Activated CD8-positive, alpha-beta memory T cell treated with anti-CD3 and anti-CD28 coated beads for 48 hours (primary cell): ENCODE data around the gene AGPAT2.
"Not testable (repeated sequence)": the region's sequence is repeated elsewhere in the genome, so short reads cannot be mapped to it uniquely, and the experiment has no call there.

Experiments
- DNase-seq, 3 experiments: peaks; one replicate each; pipeline ENCODE4 v3.0.0-alpha.2; 2020; ENCODE audit warnings: low read depth in 2 of 3, low spot score in 2 of 3

The AGPAT2 gene

DNA sequence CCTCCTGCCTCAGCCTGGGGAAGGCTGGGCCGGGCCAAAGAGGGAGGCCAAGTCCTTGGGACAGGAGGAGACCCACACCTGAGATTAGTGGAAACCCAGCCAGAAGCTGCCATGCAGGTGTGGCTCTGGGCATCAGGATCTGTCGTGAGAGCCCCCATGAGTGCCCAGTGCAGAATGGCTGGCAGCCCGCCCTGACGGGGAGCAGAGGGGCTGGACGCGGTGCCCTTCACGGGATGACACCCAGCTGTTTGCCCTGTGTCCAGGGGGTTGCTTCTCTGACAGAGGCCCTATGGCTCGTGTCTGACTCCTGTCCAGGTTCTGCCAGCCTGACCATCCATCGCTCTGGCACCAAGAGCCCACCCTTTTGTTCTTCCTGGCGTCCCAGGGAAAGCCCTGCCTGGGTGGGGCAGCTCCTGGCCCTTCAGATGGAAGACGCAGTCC lies 33.7 kb upstream of the AGPAT2 start:
- DNase-seq = no peak

DNA sequence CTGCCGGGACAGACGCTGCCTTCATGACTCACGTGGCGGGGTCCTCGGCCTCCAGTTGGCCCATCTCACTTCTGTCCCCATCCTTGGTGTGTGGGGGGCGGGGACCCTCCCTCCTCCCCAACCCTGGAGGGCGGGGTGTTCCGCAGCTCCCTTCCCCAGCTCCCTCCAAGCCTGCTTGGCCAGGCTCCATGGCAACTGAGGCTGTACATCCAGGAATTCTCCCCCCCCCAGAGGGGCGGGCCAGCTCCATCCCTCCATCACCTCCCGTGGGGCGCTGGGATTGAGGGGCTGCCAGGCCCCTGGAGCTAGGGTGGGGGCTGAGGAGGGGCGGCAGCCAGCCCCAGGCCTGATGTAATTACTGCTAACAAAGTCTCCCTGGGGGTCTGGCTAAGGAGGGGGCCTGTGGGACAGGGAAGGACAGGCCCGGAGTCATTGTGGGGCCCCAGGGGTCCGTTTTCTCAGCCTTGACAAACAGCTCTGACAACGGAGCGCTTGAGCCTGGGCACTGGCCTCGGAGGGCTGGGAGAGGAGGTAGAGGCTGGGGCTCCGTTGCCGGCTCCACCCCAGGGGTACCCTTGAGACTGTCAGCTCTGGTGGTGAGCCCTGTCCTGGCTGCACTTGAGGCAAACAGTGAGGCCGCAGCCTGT lies 33.1 kb upstream of the AGPAT2 start:
- no peak for DNase-seq

DNA sequence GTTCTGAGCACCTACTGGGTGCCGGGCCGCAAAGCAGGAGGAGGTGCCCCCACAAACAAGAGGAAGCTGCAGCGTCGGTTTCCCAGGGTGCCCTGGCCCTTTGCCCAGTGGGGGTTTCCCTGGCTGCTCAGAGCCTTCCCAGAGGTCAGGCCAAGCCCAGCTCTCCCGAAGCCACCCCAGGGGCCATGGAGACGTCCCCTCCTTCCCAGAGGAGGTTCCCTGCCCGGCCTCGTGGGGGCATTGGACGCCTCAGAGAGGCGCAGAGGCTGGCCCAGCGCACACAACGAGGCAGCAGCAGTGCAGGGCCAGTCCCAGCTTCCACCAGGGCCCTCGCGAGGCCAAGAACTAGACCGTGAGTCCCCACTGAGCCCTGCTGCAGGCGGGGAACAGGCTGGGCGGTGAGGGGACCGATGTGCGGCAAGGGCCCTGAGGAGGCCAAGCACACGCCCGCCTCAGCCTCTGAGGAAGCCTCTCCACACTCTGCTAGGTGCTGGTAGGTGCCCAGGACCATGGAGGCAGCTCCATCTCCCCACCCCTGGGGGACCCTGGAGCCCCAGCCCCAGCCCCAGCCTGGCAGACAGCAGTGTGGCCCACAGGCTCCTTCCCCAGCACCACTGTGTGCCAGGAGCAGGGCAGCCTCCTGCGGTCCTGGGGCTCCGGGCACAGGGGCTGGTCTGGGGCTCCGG lies 32.1 kb upstream of the AGPAT2 start:
- no peak for DNase-seq

DNA sequence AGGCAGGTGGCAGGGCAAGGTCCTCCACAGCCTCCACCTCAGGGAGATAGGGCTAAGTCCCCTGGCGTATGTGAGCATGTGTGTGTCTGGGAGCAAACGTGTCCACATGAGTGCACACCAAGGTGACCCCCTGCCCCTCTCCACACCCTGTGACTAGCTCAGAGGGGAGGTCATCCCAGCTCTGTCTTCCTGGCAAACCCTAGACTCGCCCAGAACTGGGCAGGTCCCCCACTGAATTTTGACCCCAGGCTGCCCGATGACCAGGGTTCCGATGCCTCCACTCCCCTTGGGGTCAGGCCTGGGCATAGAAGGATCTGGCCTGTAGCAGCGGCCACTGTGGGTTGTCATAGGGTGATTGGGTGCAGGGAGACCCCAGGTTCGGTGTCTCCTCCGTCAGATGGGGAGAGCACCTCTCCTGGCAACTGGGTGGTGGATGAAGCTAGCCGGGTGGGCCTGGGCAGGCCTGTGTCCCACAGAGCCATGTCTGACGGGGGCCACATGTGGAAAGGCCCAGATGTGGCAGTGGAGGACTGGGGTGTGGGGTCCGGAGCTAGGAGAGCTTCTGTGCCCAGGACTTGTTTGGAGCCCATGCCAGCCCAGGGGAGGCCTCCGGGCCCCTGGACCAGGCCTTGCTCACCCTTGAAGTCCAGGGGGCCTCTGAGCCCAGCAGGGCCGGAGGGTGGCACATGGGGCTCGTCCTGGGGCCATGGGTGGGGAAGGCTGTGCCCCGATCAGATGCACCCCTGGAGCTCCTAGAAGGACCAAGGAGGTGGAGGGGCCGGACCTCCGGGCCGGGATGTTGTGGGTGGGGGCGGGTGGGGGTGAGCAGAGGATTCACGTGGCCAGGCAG lies 31.3 kb upstream of the AGPAT2 start:
- DNase-seq = no peak

DNA sequence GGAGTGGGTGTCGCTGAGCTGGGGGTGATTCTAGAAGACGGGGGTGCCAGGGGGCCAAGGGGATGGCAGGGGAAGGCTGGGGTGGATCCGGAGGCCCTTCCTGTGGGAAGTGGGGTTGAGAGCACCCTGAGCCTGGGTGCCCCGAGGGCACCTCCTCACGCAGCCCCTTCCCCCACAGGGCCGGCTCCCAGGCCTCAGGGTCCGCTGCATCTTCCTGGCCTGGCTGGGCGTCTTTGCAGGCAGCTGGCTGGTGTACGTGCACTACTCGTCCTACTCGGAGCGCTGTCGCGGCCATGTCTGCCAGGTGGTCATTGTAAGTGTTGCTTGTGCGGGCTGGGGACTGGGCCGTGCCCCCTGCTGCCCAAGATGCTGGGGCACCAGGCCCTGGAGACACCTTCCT lies 30.1 kb upstream of the AGPAT2 start:
- DNase-seq = no peak

DNA sequence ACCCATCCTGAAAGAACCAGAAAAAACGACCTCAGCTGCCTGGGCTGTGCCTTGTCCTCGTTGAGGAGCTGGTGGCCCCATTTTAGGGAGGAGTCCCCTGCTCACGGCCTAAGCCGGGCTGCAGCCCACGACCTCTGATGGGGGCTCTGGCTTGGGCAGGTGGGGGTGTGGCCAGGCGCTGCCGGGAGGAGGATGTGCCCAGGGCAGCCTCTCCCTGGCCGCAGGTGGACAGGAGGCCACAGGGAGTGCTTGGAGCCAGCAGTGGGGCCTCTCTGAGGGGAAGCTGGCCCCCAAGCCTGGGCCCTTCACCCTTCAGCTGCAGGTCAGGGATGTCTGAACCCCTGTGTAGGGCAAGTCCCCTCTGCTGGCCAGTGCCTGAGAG lies 27.6 kb upstream of the AGPAT2 start:
- DNase-seq = no peak

DNA sequence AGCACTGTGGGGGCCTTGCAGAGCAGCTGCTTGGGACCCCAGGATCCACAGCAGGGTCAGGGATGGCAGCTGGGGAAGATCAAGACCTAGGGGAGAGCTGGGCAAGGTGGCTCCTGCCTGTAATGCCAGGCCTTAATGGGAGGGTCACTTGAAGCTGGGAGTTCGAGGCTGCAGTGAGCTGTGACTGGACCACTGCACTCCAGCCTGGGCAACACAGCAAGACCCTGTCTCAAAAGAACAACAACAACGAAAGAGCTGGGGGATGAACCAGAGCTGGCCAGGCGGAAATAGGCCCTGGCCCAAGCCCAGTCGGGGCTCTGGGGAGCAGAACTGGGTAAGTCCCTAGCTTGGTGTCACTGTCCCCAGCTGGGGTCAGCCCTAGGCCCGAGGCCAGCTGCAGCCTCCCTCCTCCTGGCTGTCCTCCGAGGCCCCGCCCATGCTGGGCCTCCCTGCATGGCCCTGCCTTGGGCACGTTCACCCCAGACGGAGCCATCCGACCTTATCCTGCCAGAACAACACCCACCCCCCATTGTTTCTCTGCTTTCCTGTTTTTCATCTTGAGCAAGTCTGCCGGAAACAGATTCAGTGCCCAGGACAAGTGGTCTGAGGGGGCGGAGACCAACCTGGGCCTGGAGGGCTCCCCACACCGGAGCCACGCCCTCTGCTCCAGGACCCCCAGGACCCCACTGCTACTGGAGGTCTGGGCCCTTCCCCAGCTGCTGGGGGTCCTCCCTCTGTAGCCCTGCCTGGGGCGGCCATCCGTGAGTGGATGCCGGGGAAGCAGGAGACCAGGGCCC lies 27.0 kb upstream of the AGPAT2 start:
- DNase-seq = no peak

DNA sequence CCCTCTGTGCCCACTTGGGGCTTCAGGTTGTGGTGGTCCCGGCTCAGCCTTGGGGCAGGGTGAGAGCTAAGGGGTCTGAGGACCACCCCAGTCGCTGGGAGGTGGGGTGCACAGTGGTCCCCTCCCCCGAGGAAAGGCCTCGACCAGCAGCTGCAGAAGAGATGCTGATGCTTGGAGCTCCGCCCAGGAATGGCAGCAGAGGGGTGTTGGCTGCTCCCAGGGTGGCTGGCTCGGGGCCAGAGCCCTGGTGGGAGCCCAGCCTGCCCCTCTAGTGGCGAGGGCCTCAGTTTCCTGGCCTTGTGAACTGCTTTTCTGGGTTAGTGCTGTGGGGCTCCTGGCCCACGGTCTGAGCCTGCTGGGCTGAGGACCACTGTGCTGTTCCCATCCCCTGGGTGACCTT lies 26.3 kb upstream of the AGPAT2 start:
- DNase-seq = no peak

DNA sequence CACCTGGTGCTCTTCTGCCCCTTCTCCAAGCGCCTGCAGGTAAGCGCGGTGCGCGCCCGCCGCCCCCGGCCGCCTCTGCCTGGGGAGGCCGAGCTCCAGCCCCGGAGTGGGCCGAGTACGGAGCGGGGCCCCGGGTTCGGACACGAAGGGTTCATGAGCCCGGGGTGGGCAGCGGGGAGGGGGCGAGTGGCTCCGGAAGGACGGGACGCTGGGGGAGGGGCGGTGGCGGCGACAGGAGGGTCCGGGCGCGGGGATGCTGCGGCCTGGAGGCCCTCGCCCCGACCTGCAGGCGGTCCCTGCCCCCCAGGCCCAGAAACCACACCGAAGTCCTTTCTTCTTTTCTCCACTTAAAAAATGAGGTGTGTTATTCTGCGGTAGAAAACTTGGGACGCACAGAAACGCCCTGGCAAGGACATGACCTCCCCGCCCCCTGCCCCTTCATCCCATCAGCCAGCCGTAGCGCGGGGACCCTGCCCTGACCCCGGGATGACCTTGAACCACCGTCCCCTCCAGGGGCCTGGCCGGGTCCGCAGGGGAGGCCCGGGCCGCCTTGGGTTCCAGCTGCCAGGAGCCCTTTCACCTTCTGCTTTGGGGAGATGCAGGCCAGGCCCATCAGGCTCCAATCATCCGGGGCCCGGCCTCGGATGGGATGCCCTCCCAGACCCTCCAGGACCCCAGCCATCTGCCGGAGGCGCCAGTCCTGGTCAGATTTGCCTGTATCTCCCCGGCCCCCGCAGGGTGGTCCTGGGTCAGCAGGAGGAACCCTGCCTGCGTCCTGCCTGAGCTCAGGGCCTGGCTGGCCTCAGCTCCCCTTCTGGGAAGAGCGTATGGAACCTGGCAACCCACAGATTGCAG lies 25.7 kb upstream of the AGPAT2 start:
- DNase-seq = no peak

DNA sequence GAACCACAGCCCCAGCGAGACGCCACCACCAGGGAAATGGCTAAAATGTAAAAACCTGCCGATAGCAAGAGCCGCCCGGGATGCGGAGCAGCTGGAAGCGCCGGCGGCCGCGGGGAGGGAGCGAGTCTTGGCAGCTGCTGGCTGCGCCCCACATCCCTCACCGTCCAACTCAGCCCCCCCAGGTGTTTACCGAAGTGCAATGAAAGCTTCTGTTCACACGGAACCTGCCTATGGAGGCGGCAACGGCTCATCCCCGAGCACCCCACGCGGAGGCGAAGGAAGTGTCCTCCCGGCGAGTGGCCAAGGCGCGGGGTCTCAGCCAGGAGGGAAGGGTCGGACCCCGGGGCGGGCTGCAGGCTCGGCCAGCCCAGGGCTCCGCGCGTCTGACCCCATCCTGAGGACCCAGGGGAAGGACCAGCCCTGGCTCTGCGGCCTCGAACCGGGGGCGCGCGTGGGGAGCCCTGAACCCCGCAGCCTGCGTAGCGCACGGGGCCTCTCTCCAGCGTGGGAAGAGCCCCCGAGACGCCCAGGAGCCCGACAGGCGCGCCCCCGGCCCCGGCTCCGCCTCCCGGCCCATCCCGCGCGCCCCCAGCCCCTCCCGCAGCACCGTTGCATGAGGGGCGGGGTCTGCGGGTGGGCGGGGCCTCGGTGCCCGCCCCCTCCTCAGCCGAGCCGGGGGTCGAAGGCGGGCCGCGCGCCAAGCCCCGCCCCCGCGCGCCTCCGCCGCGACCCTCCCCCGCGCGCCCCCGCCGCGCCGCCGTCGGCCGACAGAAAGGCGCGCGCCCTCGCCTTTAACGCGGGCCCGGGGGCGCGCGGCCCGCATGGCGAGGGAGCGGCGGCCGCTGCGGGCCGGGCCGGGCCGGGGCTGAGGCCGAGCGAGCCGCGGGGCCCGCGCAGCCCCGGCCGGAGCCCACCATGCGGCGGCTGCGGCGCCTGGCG lies 24.8 kb upstream of the AGPAT2 start, which contains the start of gene DIPK1B:
DIPK1B (plus strand) TSS at position 822 of the 939 bp plus-strand sequence; CDS start at position 916, 94 bp downstream.
- no peak for DNase-seq

DNA sequence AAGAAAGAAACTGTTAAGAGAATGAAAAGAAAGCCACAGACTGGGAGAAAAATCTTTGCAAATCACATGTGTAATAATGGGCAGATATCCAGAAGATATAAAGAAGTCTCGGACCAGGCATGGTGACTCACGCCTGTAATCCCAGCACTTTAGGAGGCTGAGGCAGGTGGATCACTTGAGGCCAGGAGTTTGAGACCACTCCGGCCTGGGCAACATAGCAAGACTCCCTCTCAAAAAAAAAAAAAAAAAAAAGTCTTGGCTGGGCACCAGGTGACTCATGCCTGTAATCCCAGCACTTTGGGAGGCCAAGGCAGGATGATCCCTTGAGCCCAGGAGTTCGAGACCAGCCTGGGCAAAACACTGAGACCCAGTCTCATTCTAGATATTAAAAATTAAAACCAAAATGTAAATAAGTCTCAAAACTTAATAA lies 24.0 kb upstream of the AGPAT2 start:
- not testable (repeated sequence) for DNase-seq

DNA sequence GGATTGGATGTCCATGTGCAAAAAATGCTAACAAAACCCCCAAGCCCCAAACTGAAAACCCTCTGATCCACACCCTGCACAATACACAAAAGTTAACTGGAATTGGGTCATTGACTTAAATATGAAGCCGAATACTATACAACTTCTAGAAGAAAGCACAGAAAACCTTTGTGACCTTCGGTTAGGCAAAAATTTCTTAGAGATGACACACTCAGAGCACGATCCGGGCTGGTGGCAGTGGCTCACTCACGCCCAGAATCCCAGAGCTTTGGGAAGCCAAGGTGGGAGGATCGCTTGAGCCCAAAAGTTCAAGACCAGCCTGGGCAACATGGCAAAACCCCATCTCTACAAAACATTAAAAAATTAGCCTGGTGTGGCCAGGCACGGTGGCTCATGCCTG lies 23.3 kb upstream of the AGPAT2 start:
- DNase-seq = no peak

DNA sequence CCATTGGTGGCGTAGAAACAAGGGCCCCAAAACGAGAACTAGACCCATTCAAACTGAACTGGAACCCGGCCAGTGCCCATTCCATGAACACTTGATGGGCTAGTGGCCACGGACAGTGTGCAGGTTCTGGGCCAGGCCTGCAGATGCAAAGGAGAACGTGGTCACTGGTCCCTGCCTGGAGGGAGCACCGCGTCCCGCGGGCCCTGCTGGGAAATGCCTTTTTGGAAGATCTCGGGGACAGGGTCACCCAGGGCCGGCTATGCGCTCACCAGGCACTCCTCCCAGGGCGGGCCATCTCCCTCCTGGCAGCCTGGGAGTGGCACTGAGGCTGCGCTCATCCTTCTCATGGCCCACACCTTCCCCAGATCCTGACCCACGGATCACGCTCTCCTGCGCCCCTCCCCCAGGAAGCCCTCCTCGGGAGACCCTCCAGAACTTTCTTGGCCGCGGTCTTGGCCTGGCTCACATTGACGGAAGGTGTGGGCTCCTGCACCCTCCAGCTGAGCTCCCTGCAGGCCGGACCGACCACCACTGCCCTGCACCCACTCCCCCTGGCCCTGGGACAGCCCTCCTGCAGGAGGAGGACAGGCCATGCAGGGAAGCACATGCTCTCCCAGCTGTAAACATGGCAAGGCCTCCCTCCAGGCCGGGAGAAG lies 22.3 kb upstream of the AGPAT2 start:
- no peak for DNase-seq

DNA sequence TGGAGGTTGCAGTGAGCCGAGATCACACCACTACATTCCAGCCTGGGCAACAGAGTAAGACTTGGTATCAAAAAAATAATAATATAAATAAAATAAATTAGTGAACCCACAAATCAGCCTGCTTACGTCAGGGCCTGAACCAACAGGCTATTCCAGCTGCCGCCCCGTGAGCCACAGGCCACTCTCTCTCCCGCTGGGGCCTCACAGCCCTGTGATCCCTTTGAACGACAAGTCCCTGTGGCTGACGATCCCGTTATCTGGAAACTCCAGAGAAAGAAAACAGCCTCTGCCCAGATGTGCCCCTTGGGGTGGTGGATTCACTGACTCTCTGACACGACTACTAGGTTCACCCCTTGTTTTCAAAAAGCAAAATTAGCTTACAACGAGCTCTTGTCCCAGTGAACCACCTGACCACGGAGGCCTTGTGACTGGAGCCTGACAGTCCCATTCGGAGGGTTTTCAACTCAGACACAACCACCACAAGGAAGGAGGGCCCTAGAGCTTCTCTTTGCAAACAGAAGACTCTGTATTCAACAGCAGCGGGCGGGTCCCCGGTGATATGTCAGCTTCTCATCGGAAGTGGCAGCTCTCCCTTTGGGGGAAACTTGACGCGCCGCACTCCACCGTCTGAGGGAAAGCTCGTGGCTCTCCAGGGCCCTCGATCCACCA lies 20.7 kb upstream of the AGPAT2 start:
- no peak for DNase-seq

DNA sequence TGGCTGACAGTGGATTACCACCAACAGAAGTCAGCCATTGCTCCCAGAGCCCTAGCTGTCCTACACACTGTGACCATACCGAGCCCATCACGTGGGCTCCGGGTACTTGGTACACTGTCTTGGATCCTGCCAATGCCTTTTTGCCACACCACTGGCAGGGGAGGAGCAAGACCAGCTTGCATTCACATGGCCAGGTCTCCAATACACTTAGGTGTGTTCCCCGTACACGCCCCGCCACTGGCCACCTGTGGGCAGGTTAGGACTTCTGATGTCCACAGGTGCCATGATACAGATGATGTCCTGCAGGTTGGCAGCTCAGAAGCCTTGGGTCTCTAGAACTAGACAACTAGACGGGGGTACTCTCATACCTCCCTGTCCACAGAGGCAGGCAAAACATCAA lies 19.8 kb upstream of the AGPAT2 start:
- no peak for DNase-seq

DNA sequence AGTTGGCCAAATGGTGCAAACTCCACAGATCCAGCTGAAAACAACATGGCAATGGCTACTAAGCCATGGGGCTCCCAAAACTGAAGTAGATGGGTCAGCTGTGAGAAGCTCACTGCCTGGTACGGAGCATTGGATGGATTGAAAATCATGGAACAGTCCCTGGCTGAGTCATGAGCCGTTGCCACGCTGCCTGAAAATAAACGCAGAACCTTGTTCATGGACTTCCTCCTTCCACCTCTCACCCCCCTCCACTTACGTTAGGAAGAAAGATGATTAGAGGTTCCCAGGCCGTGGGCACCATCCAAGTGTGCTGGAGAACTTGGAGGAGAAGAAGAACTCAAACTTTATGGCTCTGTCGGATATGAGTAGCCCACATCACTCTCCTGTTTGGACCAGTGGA lies 18.3 kb upstream of the AGPAT2 start:
- no peak for DNase-seq

DNA sequence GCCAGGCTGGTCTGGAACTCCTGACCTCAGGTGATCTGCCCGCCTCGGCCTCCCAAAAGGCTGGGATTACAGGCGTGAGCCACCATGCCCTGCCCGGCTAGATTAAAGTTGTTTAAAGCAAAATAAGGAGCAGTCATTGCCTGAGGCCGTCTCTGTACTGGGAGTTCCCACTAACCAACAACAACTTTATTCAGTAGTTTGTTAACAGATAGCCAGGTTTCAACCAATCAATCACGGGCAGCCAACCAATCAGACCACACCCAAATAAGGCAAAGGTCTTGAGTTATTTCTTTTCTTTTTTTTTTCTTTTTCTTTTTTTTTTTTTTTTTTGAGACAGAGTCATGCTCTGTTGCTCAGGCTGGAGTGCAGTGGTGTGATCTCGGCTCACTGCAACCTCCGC lies 17.5 kb upstream of the AGPAT2 start:
- DNase-seq = not testable (repeated sequence)

DNA sequence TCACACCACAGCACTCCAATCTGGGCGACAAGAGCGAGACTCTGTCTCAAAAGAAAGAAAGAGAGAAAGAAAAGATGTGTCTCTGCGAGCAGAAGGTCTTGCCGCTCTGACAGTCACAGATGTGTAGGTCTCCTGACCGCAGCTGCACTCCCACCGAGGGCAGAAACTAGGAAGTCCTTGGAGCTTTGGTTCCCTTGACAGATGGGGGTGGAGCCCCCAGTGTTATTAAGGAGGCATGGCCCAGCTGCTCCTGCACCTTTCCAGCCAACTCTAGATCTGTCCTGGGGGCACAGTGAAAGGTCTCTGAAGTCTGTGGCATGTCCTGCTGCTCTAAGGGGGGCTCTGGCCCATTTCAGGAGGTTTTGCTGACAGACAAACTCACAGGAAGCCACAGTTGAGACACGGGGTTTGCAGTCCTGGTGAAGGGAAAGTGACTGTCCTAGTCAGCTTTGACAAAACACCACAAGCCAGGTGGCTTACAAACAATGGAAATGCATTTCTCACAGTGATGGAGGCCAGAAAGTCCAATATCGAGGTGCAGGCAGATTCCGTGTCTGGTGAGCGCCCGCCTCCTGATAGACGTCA lies 16.1 kb upstream of the AGPAT2 start:
- no peak for DNase-seq
